NCI-H524 (cell line): ENCODE data around the gene NFATC1.
"Not testable (repeated sequence)": the region's sequence is repeated elsewhere in the genome, so short reads cannot be mapped to it uniquely, and the experiment has no call there.

Source experiments
- DNase-seq, 2 experiments: peaks; one replicate each; lab custom pipeline; 2025; lab: John Stamatoyannopoulos, UW

Gene NFATC1

DNA sequence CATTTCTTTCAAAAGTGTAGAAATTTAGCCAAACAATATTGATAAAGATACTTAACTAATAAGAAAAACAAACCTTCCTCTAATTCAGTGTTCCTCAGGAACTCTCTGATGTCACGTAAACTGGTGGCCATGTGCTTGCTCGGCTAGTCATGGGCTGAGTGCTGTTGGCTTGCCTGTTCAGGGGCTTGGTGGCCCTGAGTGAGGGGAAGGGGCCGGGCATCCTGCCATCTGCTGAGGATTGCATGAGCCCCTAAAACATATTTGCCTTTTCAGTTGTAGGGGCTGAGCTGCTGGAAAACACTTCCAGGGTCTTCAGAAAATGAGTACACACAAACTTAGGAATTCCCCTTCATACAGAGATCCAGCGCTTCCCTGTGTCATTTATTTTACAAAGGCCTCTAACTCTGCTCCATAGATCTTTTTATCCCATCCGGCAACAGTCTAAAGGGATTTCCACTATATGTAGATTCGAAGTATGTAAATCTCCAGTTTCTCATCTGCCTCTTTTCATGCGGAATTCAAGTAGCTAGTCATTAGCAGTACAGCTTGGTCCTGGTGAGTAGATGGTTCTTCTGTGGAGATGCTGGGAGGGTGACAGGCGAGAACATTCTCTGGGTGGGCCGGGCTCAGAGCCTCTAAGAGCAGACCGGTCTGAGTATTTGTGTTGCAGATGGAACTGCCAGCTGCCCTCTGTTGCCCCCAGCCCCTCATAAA lies 20.1 kb upstream of the NFATC1 start:
- DNase-seq: no peak

DNA sequence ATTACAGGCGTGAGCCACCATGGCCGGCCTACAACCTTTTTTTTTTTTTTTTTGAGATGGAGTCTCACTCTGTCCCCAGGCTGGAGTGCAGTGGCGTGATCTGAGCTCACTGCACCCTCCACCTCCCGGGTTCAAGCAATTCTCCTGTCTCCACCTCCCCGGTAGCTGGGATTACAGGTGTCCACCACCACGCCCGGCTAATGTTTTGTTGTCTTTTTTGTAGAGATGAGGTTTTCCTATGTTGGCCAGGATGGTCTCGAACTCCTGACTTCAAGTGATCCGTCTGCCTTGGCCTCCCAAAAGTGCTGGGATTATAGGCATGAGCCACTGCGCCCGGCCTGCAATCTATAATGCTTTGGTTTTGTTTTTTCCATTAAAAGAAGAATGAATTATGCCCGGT lies 19.1 kb upstream of the NFATC1 start:
- DNase-seq: not testable (repeated sequence)

DNA sequence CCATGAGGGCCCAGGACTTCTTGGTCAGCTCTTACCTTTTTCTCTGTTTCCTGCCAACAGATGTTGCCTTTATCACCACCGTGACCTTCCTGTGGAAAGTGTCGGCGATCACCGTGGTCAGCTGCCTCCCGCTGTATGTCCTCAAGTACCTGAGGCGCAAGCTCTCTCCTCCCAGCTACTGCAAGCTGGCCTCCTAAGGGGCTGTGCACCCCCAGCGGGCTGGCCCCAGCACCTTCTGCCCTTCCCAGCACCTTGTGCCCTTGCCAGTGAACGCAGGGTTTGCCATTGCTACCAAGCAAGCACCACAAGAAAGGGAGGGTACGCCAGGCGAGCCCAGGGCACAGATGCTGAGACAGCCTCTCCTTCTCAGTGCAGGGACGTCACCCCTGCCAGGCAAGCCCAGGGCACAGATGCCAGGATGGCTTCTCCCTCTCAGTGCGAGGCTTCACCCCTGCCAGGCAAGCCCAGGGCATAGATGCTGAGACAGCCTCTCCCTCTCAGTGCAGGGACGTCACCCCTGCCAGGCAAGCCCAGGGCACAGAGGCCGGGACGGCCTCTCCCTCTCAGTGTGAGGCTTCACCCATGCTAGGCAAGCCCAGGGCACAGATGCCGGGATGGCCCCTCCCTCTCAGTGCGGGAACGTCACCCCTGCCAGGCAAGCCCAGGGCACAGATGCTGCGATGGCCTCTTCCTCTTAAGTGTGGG lies 18.4 kb upstream of the NFATC1 start:
- no peak for DNase-seq

DNA sequence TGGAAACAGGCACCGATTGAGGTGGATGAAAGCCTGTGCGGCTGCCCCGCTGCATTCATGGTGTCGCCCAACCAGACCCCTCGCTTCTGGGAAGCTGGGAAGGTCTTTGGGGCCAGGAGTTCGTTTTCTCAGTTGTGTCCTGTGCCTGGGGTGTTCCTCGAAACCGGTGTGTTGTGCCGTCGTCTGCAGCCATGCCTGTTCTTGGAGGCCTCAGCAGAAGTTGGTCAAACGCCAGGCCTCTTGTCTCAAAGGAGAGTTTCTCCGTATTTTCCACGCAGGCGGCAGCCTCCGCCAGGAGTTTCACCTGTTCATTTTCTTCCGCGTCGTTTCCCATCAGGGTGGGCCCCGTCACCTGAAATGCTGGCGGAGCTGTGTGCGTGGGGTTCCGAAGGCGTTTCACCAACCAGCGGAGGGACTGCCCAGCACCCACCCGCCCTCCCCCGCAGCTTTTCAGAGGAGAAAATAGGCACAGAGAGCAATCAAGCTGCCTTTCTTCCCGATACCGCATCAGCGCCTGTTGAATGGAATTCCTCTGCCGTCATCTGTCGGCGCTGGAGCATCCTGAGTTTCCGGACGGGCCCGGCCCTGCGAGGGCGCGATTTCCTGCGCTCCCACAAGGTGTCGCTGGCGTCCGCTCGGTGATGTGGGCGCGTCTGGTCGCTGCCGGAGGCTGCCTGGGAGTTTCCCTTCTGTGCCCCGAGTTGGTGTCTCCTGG lies 17.0 kb upstream of the NFATC1 start:
- peak in 1 of 2 experiments; percentile 54 for DNase-seq

- no peak for DNase-seq
Observed at GRCh38 chr18:79379251-79379905, 16.4 kb upstream of the NFATC1 start.

DNA sequence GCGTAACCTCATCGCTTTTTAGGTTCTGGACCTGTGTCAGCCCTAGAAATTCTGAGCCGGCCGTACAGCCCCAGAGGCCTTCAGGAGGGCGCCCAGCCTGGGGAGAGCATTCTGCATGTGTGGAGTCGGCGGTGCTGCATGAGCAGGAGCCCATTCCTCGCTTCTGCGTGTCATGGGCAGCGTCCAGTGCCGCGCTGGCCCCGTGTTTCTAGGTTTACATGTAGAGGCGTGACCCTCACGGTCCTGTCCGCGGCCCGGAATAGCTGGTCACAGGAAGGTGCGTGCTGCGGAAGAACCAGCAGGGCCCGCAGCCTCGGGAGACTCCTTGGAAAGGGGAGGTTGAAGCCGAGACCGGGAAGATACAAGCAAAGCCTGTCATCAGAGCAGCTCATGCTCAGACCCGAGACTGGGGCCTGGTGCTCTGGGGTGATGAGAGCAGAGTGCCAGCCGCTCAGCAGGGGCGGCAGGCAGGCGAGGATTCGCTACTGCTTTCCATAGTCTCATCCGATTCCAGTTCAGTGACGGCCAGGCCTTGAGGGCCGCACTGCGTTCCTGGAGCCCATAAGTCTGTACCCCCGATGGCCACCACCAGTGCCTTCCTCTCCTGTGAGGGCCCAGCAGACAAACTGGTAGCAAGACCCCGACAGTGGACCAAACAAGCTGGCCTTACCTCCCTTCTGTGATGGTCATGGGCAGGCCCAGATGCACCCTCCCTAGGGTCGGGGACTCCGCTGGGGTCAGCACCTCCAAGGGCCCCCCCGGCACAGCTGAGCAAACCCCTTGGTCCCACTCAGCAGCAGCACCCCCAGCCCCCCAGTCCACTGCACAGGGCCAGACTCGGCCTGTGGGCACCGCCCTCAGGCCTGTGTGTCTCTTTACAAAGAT lies 15.6 kb upstream of the NFATC1 start:
- DNase-seq: no peak

DNA sequence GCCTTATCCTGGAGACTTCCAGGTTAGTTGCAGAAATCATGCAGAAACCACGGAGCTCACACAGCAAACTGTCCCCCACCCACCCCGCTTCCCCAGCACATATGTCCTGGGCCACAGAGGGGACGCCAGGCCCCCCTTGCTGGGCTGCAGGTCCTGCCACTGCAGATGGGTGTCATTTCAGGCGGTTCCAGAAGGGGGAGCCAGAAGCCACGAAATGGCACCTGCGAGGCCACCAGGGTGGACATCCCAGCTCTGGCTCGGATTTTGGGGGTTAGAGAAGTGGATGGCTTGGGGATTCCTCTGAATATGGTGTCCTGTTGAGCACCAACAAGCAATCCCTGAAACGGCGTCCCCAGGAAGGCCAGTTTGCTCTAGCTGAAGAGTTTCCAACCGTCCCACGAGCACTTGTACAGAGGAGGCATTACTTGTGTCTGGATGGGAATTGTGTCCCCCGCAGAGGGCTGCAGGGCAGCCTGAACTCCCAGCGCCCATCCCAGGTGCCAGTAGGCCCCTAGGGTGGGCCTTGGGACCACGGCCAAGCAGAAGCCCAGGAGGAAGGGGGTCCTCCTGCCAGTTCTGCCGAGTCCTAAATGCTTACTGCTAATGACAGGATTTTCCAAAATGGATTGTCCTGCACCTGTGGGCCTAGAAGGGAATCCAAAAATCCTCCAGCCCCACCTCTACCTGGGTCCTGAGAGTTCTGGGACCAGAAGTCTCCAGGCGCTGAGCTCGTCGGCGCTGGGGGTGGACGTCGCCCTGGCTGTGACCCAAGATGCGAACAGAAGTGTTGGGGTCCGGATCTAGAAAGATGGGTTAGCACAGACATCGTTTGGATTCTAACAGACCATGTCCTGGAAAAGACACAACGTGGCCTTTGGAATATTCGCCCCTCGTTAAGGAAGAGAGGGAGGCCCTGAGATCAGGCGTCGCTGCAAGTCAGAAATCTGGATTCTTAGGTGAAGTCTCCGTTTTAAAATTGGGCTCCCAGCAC lies 14.6 kb upstream of the NFATC1 start:
- peak in 1 of 2 experiments; percentile 48 for DNase-seq

GRCh38 chr18:79381811-79382311 lies 13.9 kb upstream of the NFATC1 start:
- no peak for DNase-seq

DNA sequence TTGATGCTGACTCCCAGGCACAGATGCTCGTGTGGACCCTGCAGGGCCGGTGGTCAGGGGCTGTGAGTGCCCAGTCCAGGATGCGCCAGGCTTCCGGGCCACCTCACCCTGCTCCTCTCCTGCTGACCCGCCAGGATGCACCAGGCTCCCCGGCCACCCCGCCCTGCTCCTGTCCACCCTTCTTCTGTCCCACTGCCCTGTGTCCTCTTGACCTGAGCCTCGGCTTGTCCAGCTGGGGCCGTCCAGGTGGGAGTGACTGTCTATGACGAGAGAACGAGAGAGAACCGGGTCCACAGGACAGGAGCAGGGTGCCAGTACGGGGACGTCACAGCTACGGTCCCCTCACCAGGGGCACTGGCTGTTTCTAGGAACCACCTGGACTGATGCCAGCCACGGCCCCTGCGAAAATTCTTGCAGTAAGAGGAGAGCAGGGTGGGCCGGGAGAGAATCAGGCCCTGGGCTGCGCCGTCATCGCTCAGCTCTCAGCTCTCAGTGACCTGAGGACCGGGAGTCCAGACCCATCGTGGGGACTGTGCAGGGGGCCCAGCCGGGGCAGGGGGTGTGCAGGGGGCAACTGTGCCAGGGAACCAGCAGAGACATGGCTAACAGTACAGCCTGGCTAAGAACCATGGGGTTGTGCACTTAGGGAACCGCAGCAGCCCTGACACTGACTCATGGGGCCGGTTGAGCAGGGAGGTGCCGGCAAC lies 12.9 kb upstream of the NFATC1 start:
- DNase-seq: no peak

DNA sequence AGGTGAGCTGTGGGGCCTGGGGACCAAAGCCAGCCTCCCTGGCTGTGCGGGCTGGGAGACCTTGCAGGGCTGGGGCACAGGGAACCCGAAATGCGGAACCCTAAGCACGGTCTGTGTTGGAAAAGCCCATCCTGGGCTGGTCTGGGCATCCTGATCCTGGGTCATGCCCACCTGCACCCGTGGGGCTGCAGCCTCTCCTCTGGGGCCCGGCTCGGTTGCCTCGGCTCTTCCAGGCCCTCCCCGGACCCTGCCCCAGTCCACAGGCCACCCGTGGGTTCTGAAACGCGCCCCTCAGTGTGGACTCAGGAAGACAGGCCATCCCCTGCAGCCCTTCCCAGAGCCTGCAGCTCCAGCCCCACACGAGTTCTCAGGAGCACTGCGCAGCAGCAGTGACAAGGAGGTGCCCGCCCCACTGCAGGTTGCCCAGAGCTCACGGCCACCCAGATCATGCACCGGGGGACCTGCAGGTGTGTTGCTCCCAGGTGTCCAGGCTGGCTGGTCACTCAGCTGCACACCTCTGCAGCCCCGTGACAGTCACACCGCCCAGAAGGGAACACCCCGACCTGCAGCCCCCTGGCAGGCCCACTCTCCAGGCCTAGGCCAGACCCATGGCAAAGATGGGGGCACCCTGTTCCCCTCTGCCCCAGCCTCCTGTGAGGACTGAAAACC lies 12.2 kb upstream of the NFATC1 start:
- DNase-seq: no peak

DNA sequence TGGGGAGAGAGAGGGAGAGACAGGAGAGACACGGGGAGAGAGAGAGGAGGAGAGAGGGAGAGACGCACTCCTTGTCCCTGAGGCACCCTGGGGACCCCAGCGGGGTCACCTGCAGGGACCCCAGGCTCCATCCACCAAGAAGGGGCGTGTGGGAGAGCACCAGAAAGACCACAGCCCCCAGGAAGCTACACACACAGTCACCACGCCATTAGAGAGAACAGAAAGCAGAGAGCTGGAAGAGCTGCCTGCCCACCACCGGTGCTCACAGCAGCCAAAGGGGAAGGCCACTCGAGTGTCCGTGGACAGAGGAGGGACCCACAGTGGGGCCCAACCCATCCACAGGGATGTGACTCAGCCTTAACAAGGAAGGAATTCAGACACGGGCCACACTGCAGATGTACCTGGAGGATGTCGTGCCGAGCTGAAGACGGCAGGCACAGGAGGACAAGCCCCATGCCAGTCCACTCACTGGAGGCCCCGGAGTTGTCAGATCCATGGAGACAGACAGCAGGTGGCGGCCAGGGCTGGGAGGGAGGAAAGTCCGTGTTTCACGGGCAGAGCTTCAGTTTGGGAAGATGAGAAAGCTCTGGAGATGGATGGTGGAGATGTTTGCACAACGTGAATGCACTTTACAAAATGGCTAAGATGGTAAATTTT lies 11.5 kb upstream of the NFATC1 start:
- peak; percentile 7 to 17 for DNase-seq

GRCh38 chr18:79384834-79385233 lies 10.9 kb upstream of the NFATC1 start:
- no peak for DNase-seq

- DNase-seq: no peak
Observed at GRCh38 chr18:79385326-79385707, 10.4 kb upstream of the NFATC1 start.

- DNase-seq: peak; percentile 38 to 67
Observed at GRCh38 chr18:79385708-79386341, 9.9 kb upstream of the NFATC1 start.

DNA sequence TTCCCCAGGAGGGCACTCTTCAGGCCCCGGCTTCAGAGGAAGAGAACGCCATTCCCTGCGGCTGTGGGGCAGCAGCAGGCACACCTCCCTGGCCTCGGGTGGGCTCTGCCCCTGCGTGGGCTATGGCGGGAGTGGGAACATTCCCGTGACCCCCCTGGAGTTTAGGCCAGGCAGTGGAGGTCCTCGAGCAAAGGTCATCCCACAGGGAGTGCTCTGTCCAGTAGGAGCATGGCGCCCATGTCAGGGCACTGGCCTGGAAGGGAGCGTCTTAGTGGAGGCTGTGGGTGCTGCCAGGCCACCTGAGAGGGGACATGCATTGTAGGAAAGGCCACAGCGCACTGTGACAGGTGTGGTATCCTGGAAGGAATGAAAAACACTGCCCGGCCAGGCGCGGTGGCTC lies 9.2 kb upstream of the NFATC1 start:
- no peak for DNase-seq

- no peak for DNase-seq
Observed at GRCh38 chr18:79387214-79387613, 8.5 kb upstream of the NFATC1 start.

DNA sequence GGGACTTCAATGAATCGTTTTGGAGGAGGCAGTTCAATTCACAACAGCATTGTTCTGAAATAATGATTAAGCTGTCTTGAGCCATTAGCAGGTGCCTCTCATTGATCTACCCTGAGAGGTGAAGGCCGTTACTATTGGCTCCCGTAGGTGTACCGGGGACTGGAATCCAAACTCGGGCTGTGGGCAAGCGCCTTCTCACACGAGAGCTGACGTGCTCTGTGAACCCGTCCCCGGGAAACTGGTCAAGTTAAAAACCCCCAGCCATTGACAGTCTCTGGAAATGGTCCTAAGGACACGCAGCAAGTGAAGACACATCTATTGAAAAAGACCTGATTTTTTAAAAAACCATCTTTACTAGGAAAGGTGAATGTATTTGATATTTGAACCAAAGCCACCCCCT lies 8.1 kb upstream of the NFATC1 start:
- no peak for DNase-seq

DNA sequence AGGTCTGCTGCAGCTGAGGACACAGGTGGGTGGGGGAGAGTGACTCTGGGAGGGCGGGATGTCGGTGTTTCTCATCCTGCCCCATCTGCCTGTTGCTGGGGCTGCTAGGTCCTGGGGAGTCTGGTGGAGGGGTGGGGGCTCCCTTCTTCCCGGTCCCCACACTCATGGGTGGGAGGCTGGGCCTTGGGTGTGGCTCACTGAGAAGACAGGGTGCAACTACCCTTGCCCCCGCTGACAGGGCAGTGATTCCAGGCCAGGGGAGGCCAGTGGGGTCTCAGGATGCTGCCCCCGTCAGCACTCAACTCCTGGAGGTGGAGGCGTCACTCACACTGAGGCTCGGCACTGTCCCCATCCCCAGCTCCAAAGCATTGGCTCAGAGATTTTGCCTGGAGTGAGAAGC lies 7.7 kb upstream of the NFATC1 start:
- DNase-seq: no peak
